ENCODE measurements around the gene IL20RA.

IL20RA gene

DNA sequence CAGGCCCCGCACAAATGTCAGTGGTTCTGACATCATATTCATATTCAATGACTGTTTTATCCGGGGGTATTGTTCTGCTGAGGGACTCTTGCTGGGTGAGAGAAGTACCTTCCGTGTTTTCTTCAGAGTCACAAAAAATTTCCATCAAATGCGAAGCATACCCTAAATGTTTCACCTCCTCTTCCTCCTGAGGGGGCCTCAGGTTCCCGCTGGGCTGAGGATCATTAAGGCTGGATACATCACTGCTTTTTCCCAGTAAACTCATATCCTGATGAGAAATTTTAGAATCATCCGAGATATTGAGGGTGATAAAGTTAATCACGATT is 42.8 kb downstream of the IL20RA start:
- Histone ChIP-seq H3K9me3 (replicated peaks in 1 of 2; ENCODE audit: control insufficient read depth in 2 of 2, insufficient read depth in 1 of 2, low read depth in 1 of 2, low read length in 2 of 2) (no peaks in the 10 kb centered on the region), H2BK120ac (ENCODE audit: low read depth, low read length) (no peak overlapping the region), H4K8ac (ENCODE audit: low read depth, low read length) (no peak overlapping the region), H2AFZ (ENCODE audit: low read length) (peak overlapping the region; percentile 64), H3K4me3 (ENCODE audit: low read length in 2 of 2) (no peak overlapping the region), H2BK5ac (ENCODE audit: low read length) (no peak overlapping the region), H3K27me3 (ENCODE audit: control insufficient read depth in 3 of 3, insufficient read depth in 3 of 3, low read depth in 1 of 3, low read length in 3 of 3) (peaks cover 0 to 12% (median 4%) of the 10 kb centered on the region in 3 experiments), H3K18ac (ENCODE audit: low read length) (peak overlapping the region; percentile 54), H3K4me1 (ENCODE audit: control insufficient read depth in 2 of 2, insufficient read depth in 1 of 2, low read depth in 1 of 2, low read length in 2 of 2) (peaks cover 0 to 6% of the 10 kb centered on the region in 2 donors), H3K14ac (ENCODE audit: low read length) (no peak overlapping the region), H2BK15ac (ENCODE audit: low read length) (no peak overlapping the region), H3K27ac (replicated peaks; ENCODE audit: low read length) (no peak overlapping the region), H3K36me3 (replicated peaks in 1 of 2; ENCODE audit: control insufficient read depth in 2 of 2, insufficient read depth in 2 of 2, low read length in 2 of 2) (no peaks in the 10 kb centered on the region), H3K4ac (ENCODE audit: low read length) (no peak overlapping the region), H4K91ac (ENCODE audit: low read depth, low read length, poor library complexity) (no peak overlapping the region), H2BK12ac (ENCODE audit: low read length) (no peak overlapping the region), H3K23ac (ENCODE audit: low read depth, low read length, poor library complexity) (no peak overlapping the region), H2AK5ac (ENCODE audit: low read depth, low read length) (no peak overlapping the region), H3K79me1 (ENCODE audit: low read depth, low read length) (no peaks in the 10 kb centered on the region), H3K9ac (ENCODE audit: low read depth, low read length, poor library complexity) (no peak overlapping the region), H3K4me2 (ENCODE audit: insufficient read depth, low read length, poor library complexity, severe bottlenecking) (no peak overlapping the region)
- DNase-seq (ENCODE audit: low spot score), result no peak
- WGBS, 2 donors (ENCODE audit: extremely low coverage in 2 of 2, insufficient read length in 2 of 2, insufficient replicate concordance in 1 of 2), result no CpG with 5 or more reads among the region's 7 CpGs

- Histone ChIP-seq H2BK5ac (ENCODE audit: low read length) (no peak overlapping the region), H2BK120ac (ENCODE audit: low read depth, low read length) (no peak overlapping the region), H2BK12ac (ENCODE audit: low read length) (no peak overlapping the region), H4K8ac (ENCODE audit: low read depth, low read length) (no peak overlapping the region), H3K79me1 (ENCODE audit: low read depth, low read length) (no peaks in the 10 kb centered on the region), H2AFZ (ENCODE audit: low read length) (peak overlapping the region; percentile 64), H3K9me3 (replicated peaks in 1 of 2; ENCODE audit: control insufficient read depth in 2 of 2, insufficient read depth in 1 of 2, low read depth in 1 of 2, low read length in 2 of 2) (no peaks in the 10 kb centered on the region), H3K18ac (ENCODE audit: low read length) (peak overlapping the region; percentile 54), H3K23ac (ENCODE audit: low read depth, low read length, poor library complexity) (no peak overlapping the region), H3K4ac (ENCODE audit: low read length) (no peak overlapping the region), H4K91ac (ENCODE audit: low read depth, low read length, poor library complexity) (no peak overlapping the region), H2AK5ac (ENCODE audit: low read depth, low read length) (no peak overlapping the region), H3K4me2 (ENCODE audit: insufficient read depth, low read length, poor library complexity, severe bottlenecking) (no peak overlapping the region), H3K27ac (replicated peaks; ENCODE audit: low read length) (no peak overlapping the region), H2BK15ac (ENCODE audit: low read length) (no peak overlapping the region), H3K14ac (ENCODE audit: low read length) (no peak overlapping the region), H3K4me1 (ENCODE audit: control insufficient read depth in 2 of 2, insufficient read depth in 1 of 2, low read depth in 1 of 2, low read length in 2 of 2) (peaks cover 0 to 6% of the 10 kb centered on the region in 2 donors), H3K36me3 (replicated peaks in 1 of 2; ENCODE audit: control insufficient read depth in 2 of 2, insufficient read depth in 2 of 2, low read length in 2 of 2) (no peaks in the 10 kb centered on the region), H3K4me3 (ENCODE audit: low read length in 2 of 2) (no peak overlapping the region), H3K27me3 (ENCODE audit: control insufficient read depth in 3 of 3, insufficient read depth in 3 of 3, low read depth in 1 of 3, low read length in 3 of 3) (peaks cover 0 to 12% (median 4%) of the 10 kb centered on the region in 3 experiments), H3K9ac (ENCODE audit: low read depth, low read length, poor library complexity) (no peak overlapping the region)
- WGBS, 2 donors (ENCODE audit: extremely low coverage in 2 of 2, insufficient read length in 2 of 2, insufficient replicate concordance in 1 of 2), result no CpG with 5 or more reads among the region's 17 CpGs
- no peak for DNase-seq (ENCODE audit: low spot score)
Observed at GRCh38 chr6:137001299-137001976, 43.3 kb downstream of the IL20RA start.

DNA sequence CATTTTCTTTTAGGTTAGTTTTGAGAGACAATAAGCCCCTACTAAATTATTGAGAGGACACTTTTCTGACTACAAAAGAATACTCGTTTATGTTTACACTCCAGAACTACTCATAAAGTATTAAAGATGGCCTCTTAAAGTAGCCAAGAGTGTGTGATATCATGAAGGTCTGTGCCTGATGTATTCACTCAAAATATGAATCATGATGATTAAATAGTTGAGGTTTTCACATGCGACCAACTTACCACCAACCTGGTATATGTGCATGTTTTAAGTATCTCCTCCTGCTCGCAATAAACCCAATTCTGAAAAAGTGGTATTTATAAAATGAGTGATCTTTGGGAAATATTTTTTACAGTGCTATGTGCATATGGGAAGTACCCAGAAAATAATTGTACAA is 43.9 kb downstream of the IL20RA start:
- H3K4ac ChIP-seq (ENCODE audit: low read length), result no peak overlapping the region
- no peak overlapping the region for H2BK15ac ChIP-seq (ENCODE audit: low read length)
- H4K91ac ChIP-seq (ENCODE audit: low read depth, low read length, poor library complexity), result no peak overlapping the region
- H3K9me3 ChIP-seq (replicated peaks in 1 of 2; ENCODE audit: control insufficient read depth in 2 of 2, insufficient read depth in 1 of 2, low read depth in 1 of 2, low read length in 2 of 2), result no peaks in the 10 kb centered on the region
- H3K18ac ChIP-seq (ENCODE audit: low read length), result no peak overlapping the region
- no peak overlapping the region for H3K14ac ChIP-seq (ENCODE audit: low read length)
- H3K9ac ChIP-seq (ENCODE audit: low read depth, low read length, poor library complexity), result no peak overlapping the region
- H2BK120ac ChIP-seq (ENCODE audit: low read depth, low read length), result no peak overlapping the region
- H3K27me3 ChIP-seq (ENCODE audit: control insufficient read depth in 3 of 3, insufficient read depth in 3 of 3, low read depth in 1 of 3, low read length in 3 of 3), result peaks cover 0 to 12% (median 4%) of the 10 kb centered on the region in 3 experiments
- no peak overlapping the region for H2BK12ac ChIP-seq (ENCODE audit: low read length)
- H3K4me2 ChIP-seq (ENCODE audit: insufficient read depth, low read length, poor library complexity, severe bottlenecking), result no peak overlapping the region
- no peak overlapping the region for H2AFZ ChIP-seq (ENCODE audit: low read length)
- H3K79me1 ChIP-seq (ENCODE audit: low read depth, low read length), result no peaks in the 10 kb centered on the region
- H3K4me3 ChIP-seq (ENCODE audit: low read length in 2 of 2), result no peak overlapping the region
- H2BK5ac ChIP-seq (ENCODE audit: low read length), result no peak overlapping the region
- H4K8ac ChIP-seq (ENCODE audit: low read depth, low read length), result no peak overlapping the region
- peaks cover 0 to 6% of the 10 kb centered on the region in 2 donors for H3K4me1 ChIP-seq (ENCODE audit: control insufficient read depth in 2 of 2, insufficient read depth in 1 of 2, low read depth in 1 of 2, low read length in 2 of 2)
- no peak for DNase-seq (ENCODE audit: low spot score)
- H3K27ac ChIP-seq (replicated peaks; ENCODE audit: low read length), result no peak overlapping the region
- H3K23ac ChIP-seq (ENCODE audit: low read depth, low read length, poor library complexity), result no peak overlapping the region
- H2AK5ac ChIP-seq (ENCODE audit: low read depth, low read length), result no peak overlapping the region
- WGBS, 2 donors (ENCODE audit: extremely low coverage in 2 of 2, insufficient read length in 2 of 2, insufficient replicate concordance in 1 of 2), result no CpG with 5 or more reads among the region's 3 CpGs
- H3K36me3 ChIP-seq (replicated peaks in 1 of 2; ENCODE audit: control insufficient read depth in 2 of 2, insufficient read depth in 2 of 2, low read length in 2 of 2), result no peaks in the 10 kb centered on the region

GRCh38 chr6:136995521-136995920 is 49.2 kb downstream of the IL20RA start:
- Histone ChIP-seq H2BK15ac (ENCODE audit: low read length) (no peak overlapping the region), H3K4me2 (ENCODE audit: insufficient read depth, low read length, poor library complexity, severe bottlenecking) (no peak overlapping the region), H3K14ac (ENCODE audit: low read length) (no peak overlapping the region), H4K8ac (ENCODE audit: low read depth, low read length) (no peak overlapping the region), H4K91ac (ENCODE audit: low read depth, low read length, poor library complexity) (no peak overlapping the region), H3K9me3 (replicated peaks in 1 of 2; ENCODE audit: control insufficient read depth in 2 of 2, insufficient read depth in 1 of 2, low read depth in 1 of 2, low read length in 2 of 2) (no peaks in the 10 kb centered on the region), H2AK5ac (ENCODE audit: low read depth, low read length) (no peak overlapping the region), H3K4me1 (ENCODE audit: control insufficient read depth in 2 of 2, insufficient read depth in 1 of 2, low read depth in 1 of 2, low read length in 2 of 2) (no peaks in the 10 kb centered on the region), H3K18ac (ENCODE audit: low read length) (no peak overlapping the region), H3K4ac (ENCODE audit: low read length) (no peak overlapping the region), H3K27ac (replicated peaks; ENCODE audit: low read length) (no peak overlapping the region), H3K23ac (ENCODE audit: low read depth, low read length, poor library complexity) (no peak overlapping the region), H2AFZ (ENCODE audit: low read length) (no peak overlapping the region), H2BK12ac (ENCODE audit: low read length) (no peak overlapping the region), H3K36me3 (replicated peaks in 1 of 2; ENCODE audit: control insufficient read depth in 2 of 2, insufficient read depth in 2 of 2, low read length in 2 of 2) (no peaks in the 10 kb centered on the region), H2BK5ac (ENCODE audit: low read length) (no peak overlapping the region), H3K79me1 (ENCODE audit: low read depth, low read length) (no peaks in the 10 kb centered on the region), H3K9ac (ENCODE audit: low read depth, low read length, poor library complexity) (no peak overlapping the region), H3K27me3 (ENCODE audit: control insufficient read depth in 3 of 3, insufficient read depth in 3 of 3, low read depth in 1 of 3, low read length in 3 of 3) (peaks cover 0 to 13% (median 0%) of the 10 kb centered on the region in 3 experiments), H2BK120ac (ENCODE audit: low read depth, low read length) (no peak overlapping the region), H3K4me3 (ENCODE audit: low read length in 2 of 2) (no peak overlapping the region)
- DNase-seq (ENCODE audit: low spot score), result no peak

Measured in neuronal stem cell (in vitro differentiated cells).